ENCODE data around the gene LRRC37A.
"Not testable (repeated sequence)": the region's sequence is repeated elsewhere in the genome, so short reads cannot be mapped to it uniquely, and the experiment has no call there.

LRRC37A gene

DNA sequence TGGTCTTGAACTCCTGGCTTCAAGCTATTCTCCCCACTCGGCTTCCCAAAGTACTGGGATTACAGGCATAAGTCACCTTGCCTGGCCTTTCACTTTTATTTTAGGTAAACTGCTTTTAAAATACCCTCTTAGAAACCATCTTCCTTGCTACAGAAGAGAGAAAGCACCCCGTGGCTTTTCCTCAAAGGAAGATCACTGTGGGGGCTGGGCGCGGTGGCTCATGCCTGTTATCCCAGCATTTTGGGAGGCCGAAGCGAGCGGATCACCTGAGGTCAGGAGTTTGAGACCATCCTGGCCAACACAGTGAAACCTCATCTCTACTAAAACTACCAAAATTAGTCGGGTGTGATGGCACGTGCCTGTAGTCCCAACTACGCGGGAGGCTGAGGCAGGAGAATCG lies 12.3 kb upstream of the LRRC37A start:
- H3K4me3 Mint-ChIP-seq; H3K36me3 Mint-ChIP-seq (ENCODE audit: low read depth); DNase-seq; H3K9me3 Mint-ChIP-seq; H3K27ac Mint-ChIP-seq: not testable (repeated sequence)
- peaks cover 18% of the 10 kb centered on the region for H3K27me3 Mint-ChIP-seq (ENCODE audit: low read depth, poor library complexity)
- H3K4me1 Mint-ChIP-seq, result peaks cover 13% of the 10 kb centered on the region

- H3K4me3 Mint-ChIP-seq; H3K9me3 Mint-ChIP-seq; DNase-seq; H3K36me3 Mint-ChIP-seq (ENCODE audit: low read depth); H3K27ac Mint-ChIP-seq: not testable (repeated sequence)
- Mint-ChIP-seq H3K4me1 (peaks cover 13% of the 10 kb centered on the region), H3K27me3 (ENCODE audit: low read depth, poor library complexity) (peaks cover 19% of the 10 kb centered on the region)
Measured at GRCh38 chr17:46284467-46284866, 10.5 kb upstream of the LRRC37A start.

DNA sequence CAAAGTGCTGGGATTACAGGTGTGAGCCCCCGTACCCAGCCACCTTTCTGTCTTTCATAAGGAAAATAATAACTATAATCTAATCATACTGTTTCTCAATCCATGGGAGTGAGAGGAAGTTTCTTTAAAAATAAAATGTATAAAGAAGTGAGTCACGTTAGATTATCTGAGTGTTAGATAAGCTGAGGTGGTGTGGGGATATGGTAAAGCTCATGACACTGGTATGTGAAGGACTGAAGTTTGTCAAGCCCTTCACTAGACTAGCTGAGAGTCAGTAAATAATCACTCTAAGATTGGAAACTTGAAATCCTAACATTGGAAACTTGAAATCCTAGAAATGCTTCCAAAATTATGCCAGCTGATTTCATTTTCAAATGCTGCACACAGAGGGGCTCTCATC lies 9.4 kb upstream of the LRRC37A start:
- not testable (repeated sequence) for H3K9me3 Mint-ChIP-seq; H3K36me3 Mint-ChIP-seq (ENCODE audit: low read depth); DNase-seq; H3K4me3 Mint-ChIP-seq; H3K27ac Mint-ChIP-seq
- Mint-ChIP-seq H3K4me1 (peaks cover 13% of the 10 kb centered on the region), H3K27me3 (ENCODE audit: low read depth, poor library complexity) (peaks cover 19% of the 10 kb centered on the region)

GRCh38 chr17:46286764-46287221 lies 8.1 kb upstream of the LRRC37A start:
- Mint-ChIP-seq H3K27me3 (ENCODE audit: low read depth, poor library complexity) (peaks cover 24% of the 10 kb centered on the region), H3K4me1 (peaks cover 21% of the 10 kb centered on the region)
- H3K9me3 Mint-ChIP-seq; H3K4me3 Mint-ChIP-seq; H3K27ac Mint-ChIP-seq; H3K36me3 Mint-ChIP-seq (ENCODE audit: low read depth): not testable (repeated sequence)
- TF ChIP-seq, protein P1, sequence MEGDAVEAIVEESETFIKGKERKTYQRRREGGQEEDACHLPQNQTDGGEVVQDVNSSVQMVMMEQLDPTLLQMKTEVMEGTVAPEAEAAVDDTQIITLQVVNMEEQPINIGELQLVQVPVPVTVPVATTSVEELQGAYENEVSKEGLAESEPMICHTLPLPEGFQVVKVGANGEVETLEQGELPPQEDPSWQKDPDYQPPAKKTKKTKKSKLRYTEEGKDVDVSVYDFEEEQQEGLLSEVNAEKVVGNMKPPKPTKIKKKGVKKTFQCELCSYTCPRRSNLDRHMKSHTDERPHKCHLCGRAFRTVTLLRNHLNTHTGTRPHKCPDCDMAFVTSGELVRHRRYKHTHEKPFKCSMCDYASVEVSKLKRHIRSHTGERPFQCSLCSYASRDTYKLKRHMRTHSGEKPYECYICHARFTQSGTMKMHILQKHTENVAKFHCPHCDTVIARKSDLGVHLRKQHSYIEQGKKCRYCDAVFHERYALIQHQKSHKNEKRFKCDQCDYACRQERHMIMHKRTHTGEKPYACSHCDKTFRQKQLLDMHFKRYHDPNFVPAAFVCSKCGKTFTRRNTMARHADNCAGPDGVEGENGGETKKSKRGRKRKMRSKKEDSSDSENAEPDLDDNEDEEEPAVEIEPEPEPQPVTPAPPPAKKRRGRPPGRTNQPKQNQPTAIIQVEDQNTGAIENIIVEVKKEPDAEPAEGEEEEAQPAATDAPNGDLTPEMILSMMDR (IDR thresholded peaks at IDR 0.05), result peak; percentile 87
- DNase-seq, result peak; percentile 69

DNA sequence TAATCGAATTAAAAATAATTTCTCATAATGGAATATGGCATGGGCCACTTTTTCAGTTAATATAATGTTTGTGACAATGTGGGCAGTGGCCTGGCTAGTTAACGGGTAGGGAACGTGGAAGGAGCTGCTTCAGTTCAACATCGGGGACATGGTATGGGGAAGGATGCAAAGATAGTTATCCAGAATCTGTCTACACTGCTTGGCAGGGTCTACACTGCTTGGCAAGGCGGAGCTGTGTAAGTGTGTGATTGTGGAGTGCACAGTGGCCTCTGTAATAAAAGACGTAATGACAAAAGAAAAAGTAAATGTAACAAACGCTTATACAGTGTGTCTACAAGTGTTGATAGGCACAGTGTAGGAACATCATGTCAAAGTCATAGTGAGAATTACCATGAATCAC lies 7.3 kb upstream of the LRRC37A start:
- peak overlapping the region; percentile 8 for H3K27ac Mint-ChIP-seq
- H3K36me3 Mint-ChIP-seq (ENCODE audit: low read depth); DNase-seq; H3K9me3 Mint-ChIP-seq; H3K4me3 Mint-ChIP-seq: not testable (repeated sequence)
- H3K27me3 Mint-ChIP-seq (ENCODE audit: low read depth, poor library complexity), result peaks cover 24% of the 10 kb centered on the region
- peaks cover 21% of the 10 kb centered on the region for H3K4me1 Mint-ChIP-seq

DNA sequence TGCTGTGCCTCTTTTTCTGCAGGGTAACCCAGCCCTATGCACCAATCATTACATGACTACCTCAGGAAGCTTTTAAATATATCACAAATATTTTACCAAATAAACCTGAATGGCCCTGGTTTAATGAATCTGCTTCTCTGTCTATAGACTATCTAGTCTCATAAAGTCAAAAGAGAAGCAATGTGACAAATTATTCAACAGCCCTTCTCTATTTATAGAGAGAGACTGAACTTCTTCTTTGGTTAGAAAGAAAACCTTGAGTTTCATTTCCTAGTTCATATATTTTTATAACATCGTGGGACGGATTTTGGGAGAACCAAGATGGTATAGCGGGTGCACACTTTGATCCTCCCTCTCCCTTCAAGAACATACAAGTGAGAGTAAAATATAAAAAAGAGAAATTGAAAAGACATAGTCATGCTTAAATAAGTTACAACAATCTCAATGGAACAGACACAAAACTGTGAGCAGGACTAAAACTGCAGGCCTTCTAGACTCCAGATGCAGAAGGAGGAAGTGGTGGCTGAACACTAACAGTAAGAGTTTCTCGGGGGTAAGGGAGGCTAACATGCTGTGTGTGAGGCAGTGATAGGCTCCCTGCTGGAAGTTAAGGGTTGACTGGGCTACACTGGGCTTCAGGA lies 3.9 kb upstream of the LRRC37A start:
- not testable (repeated sequence) for DNase-seq, H3K27ac Mint-ChIP-seq, H3K9me3 Mint-ChIP-seq

DNA sequence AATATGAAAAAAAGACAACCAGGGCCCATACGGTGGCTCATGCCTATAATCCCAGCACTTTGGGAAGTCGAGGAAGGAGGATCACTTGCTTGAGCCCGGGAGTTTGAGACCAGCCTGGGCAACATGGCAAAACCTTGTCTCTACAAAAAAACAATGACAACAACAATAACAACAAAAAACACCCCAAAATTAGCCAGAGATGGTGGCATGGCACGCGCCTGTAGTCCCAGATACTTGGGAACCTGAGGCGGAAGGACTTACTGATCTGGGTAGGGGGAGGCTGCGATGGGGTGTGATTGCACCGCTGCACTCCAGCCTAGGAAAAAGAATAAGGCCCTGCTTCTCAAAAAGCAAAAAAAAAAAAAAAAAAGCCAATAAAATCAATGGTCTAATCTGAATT lies 3.3 kb upstream of the LRRC37A start:
- peaks cover 11% of the 10 kb centered on the region for H3K27me3 Mint-ChIP-seq (ENCODE audit: low read depth, poor library complexity)
- not testable (repeated sequence) for H3K9me3 Mint-ChIP-seq; H3K4me3 Mint-ChIP-seq; H3K4me1 Mint-ChIP-seq; DNase-seq; H3K36me3 Mint-ChIP-seq (ENCODE audit: low read depth); H3K27ac Mint-ChIP-seq

More for the DNA sequence above, 3.9 kb upstream of the LRRC37A start:
- not testable (repeated sequence) for H3K36me3 Mint-ChIP-seq (ENCODE audit: low read depth); H3K4me3 Mint-ChIP-seq; H3K4me1 Mint-ChIP-seq
- peaks cover 11% of the 10 kb centered on the region for H3K27me3 Mint-ChIP-seq (ENCODE audit: low read depth, poor library complexity)

- not testable (repeated sequence) for DNase-seq; H3K4me3 Mint-ChIP-seq; H3K4me1 Mint-ChIP-seq; H3K36me3 Mint-ChIP-seq (ENCODE audit: low read depth); H3K9me3 Mint-ChIP-seq; H3K27me3 Mint-ChIP-seq (ENCODE audit: low read depth, poor library complexity); H3K27ac Mint-ChIP-seq
Measured at GRCh38 chr17:46341220-46341619, 46.3 kb downstream of the LRRC37A start.

DNA sequence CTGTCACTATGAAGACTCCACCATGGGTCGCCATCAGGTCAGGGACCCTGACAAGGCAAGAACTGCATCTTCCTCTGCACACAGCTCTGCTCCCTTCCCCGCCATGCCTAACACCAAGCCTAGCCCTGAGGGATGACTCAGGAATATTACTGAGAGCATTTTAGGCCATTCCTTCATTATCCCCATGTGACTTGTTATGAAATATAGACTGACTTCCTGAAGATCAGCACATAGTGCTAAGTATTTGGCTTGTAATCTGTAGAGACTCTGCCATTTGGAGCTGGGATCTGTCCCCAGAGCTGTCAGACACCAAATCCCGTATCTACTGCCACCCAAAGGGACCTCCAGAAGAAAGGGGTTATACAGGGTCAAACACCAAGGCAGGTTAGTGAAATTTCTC lies 47.2 kb downstream of the LRRC37A start:
- H3K4me1 Mint-ChIP-seq; H3K4me3 Mint-ChIP-seq; H3K9me3 Mint-ChIP-seq; H3K27ac Mint-ChIP-seq; DNase-seq; H3K36me3 Mint-ChIP-seq (ENCODE audit: low read depth); H3K27me3 Mint-ChIP-seq (ENCODE audit: low read depth, poor library complexity): not testable (repeated sequence)

- not testable (repeated sequence) for DNase-seq; H3K4me1 Mint-ChIP-seq; H3K9me3 Mint-ChIP-seq; H3K27ac Mint-ChIP-seq; H3K27me3 Mint-ChIP-seq (ENCODE audit: low read depth, poor library complexity); H3K4me3 Mint-ChIP-seq; H3K36me3 Mint-ChIP-seq (ENCODE audit: low read depth)
Measured at GRCh38 chr17:46348345-46348744, 53.4 kb downstream of the LRRC37A start.

- H3K9me3 Mint-ChIP-seq; DNase-seq; H3K4me1 Mint-ChIP-seq; H3K27me3 Mint-ChIP-seq (ENCODE audit: low read depth, poor library complexity); H3K36me3 Mint-ChIP-seq (ENCODE audit: low read depth); H3K27ac Mint-ChIP-seq; H3K4me3 Mint-ChIP-seq: not testable (repeated sequence)
Measured at GRCh38 chr17:46349060-46349459, 54.1 kb downstream of the LRRC37A start.

- H3K36me3 Mint-ChIP-seq (ENCODE audit: low read depth); H3K27me3 Mint-ChIP-seq (ENCODE audit: low read depth, poor library complexity); DNase-seq; H3K9me3 Mint-ChIP-seq; H3K4me1 Mint-ChIP-seq; H3K4me3 Mint-ChIP-seq; H3K27ac Mint-ChIP-seq: not testable (repeated sequence)
Measured at GRCh38 chr17:46353856-46354255, 58.9 kb downstream of the LRRC37A start.

GRCh38 chr17:46361145-46361735 lies 66.3 kb downstream of the LRRC37A start:
- not testable (repeated sequence) for H3K27ac Mint-ChIP-seq; H3K4me3 Mint-ChIP-seq; H3K4me1 Mint-ChIP-seq; H3K27me3 Mint-ChIP-seq (ENCODE audit: low read depth, poor library complexity); H3K36me3 Mint-ChIP-seq (ENCODE audit: low read depth); DNase-seq; H3K9me3 Mint-ChIP-seq

GRCh38 chr17:46361755-46362154 lies 66.8 kb downstream of the LRRC37A start, which contains the start of gene ARL17B:
Gene ARL17B (minus strand): TSS chr17:46361766. CDS start chr17:46358397, 3,369 bp downstream.
- not testable (repeated sequence) for H3K27me3 Mint-ChIP-seq (ENCODE audit: low read depth, poor library complexity); H3K27ac Mint-ChIP-seq; H3K4me1 Mint-ChIP-seq; H3K4me3 Mint-ChIP-seq; H3K36me3 Mint-ChIP-seq (ENCODE audit: low read depth); H3K9me3 Mint-ChIP-seq
- peak; percentile 86 for DNase-seq

All from nephron progenitor cell (in vitro differentiated cells).